ENCODE measurements around the gene TINCR. TPM values are rescaled to one million over a fixed set of nuclear protein-coding genes. Genes with fewer than 3 reads are reported as not detected.

Gene TINCR
- total RNA-seq, 1 donor from 2014 or later: 1.0 TPM

DNA sequence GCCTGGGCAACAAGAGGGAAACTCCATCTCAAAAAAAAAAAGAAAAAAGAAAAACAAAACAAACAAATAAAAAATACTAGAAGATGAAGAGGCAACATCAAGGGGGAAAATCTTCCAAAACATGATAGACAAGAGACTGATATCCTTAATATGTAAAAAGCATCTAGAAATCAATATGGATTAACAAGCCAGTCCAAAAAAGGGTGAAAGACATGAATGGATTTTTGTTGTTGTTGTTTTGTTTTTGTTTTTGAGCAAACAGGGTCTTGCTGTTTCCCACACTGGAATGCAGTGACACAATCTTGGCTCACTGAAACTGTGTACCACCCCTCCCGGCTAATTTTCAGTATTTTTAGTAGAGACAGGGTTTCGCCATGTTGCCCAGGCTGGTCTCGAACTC, 4.0 kb upstream of the TINCR start:
- DNase-seq (ENCODE audit: low spot score, unreplicated experiment): no peak
- Mint-ChIP-seq H3K27me3 (peaks cover 11% of the 10 kb centered on the region), H3K4me1 (ENCODE audit: low read depth) (peaks cover 9% of the 10 kb centered on the region), H3K36me3 (ENCODE audit: insufficient read depth) (no peaks in the 10 kb centered on the region), H3K4me3 (ENCODE audit: low read depth) (no peak overlapping the region), H3K9me3 (ENCODE audit: low read depth) (no peaks in the 10 kb centered on the region), H3K27ac (no peak overlapping the region)
- TF ChIP-seq, protein P1, sequence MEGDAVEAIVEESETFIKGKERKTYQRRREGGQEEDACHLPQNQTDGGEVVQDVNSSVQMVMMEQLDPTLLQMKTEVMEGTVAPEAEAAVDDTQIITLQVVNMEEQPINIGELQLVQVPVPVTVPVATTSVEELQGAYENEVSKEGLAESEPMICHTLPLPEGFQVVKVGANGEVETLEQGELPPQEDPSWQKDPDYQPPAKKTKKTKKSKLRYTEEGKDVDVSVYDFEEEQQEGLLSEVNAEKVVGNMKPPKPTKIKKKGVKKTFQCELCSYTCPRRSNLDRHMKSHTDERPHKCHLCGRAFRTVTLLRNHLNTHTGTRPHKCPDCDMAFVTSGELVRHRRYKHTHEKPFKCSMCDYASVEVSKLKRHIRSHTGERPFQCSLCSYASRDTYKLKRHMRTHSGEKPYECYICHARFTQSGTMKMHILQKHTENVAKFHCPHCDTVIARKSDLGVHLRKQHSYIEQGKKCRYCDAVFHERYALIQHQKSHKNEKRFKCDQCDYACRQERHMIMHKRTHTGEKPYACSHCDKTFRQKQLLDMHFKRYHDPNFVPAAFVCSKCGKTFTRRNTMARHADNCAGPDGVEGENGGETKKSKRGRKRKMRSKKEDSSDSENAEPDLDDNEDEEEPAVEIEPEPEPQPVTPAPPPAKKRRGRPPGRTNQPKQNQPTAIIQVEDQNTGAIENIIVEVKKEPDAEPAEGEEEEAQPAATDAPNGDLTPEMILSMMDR (IDR thresholded peaks at IDR 0.05; ENCODE audit: unreplicated experiment): no peak

DNA sequence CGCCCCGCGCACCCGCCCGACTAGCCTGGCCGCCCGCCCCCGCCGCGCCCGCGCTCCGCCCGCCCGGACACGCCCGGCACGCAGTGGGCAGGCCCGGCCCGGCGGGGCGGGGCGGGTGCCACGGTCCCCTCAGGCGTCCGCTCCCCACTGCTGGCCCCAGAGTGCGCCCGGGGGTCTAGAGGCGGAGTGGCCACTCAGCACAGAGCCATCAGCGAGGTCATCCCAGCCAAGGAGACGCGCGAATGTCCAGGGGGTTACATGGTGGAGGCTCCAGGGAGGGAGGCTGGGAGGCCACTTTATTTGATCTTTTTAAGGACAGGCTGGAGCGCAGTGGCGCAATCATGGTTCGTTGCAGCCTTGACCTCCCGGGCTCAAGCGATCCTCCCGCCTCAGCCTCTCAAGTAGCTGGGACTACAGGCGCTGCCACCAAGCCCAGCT, 236 bp upstream of the TINCR start:
- DNase-seq (ENCODE audit: low spot score, unreplicated experiment): no peak
- Mint-ChIP-seq H3K9me3 (ENCODE audit: low read depth) (no peaks in the 10 kb centered on the region), H3K27me3 (peaks cover 16% of the 10 kb centered on the region), H3K4me1 (ENCODE audit: low read depth) (peaks cover 8% of the 10 kb centered on the region), H3K36me3 (ENCODE audit: insufficient read depth) (no peaks in the 10 kb centered on the region), H3K4me3 (ENCODE audit: low read depth) (no peak overlapping the region), H3K27ac (no peak overlapping the region)
- TF ChIP-seq, protein P1 (IDR thresholded peaks at IDR 0.05; ENCODE audit: unreplicated experiment): no peak

DNA sequence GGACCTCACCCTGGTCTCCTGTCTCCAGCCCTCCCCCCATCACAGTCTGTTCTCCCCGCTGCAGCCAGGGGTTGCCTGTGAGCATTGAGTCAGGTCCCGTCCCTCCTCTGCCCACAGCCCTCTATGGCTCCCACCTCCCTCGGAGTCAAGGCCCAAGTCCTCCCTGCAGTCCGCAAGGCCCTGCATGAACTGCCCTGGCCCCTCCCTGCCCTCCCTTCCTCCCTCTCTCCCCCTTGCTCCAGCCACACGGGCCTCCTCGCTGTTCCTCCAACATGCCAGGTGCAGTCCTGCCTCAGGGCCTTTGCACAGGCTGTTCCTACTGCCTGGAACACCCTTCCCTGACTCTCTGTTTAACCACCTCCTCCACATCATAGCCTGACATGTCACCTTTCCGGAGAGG, 2.8 kb downstream of the TINCR start:
- Mint-ChIP-seq H3K36me3 (ENCODE audit: insufficient read depth) (peaks cover 1% of the 10 kb centered on the region), H3K9me3 (ENCODE audit: low read depth) (no peaks in the 10 kb centered on the region), H3K27ac (no peak overlapping the region), H3K4me1 (ENCODE audit: low read depth) (no peaks in the 10 kb centered on the region), H3K27me3 (peaks cover 28% of the 10 kb centered on the region), H3K4me3 (ENCODE audit: low read depth) (no peak overlapping the region)
- DNase-seq (ENCODE audit: low spot score, unreplicated experiment): no peak
- TF ChIP-seq, protein P1 (IDR thresholded peaks at IDR 0.05; ENCODE audit: unreplicated experiment): no peak

DNA sequence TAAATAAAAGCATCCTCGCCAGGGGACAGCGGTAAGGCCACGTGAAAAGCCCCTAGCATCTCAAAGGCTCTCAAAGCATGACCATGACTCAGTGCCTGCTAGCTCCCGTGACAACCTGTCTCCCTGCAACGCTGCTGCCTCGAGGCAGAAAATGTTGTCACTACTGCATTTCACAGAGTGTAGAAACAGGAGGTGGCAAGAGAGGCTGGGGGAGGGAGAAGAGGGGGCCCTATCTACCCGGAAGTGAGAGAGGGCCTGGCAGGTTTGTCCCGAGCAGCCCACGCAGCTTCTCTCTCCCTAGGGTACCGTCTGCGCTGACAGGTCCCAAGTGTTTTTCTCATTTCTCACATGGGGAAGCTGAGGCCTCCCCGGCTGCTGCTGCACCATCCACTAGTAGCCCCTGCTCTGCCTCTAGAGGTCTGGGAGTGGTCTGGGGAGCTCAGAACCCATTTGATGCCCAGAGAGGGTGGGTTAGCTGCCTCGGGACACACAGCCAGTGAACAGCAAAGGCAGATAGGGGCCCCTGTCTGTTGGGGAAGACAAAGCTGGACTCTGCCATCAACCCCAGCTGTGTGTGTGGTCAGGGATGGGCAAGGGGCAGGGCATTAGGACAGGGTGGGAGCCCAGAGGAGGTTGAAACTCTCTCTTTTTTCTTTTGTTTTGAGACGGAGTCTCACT, 3.7 kb downstream of the TINCR start:
- Mint-ChIP-seq H3K9me3 (ENCODE audit: low read depth) (no peaks in the 10 kb centered on the region), H3K4me3 (ENCODE audit: low read depth) (no peak overlapping the region), H3K27me3 (peaks cover 23% of the 10 kb centered on the region), H3K27ac (no peak overlapping the region), H3K4me1 (ENCODE audit: low read depth) (no peaks in the 10 kb centered on the region), H3K36me3 (ENCODE audit: insufficient read depth) (peaks cover 1% of the 10 kb centered on the region)
- TF ChIP-seq, protein P1 (IDR thresholded peaks at IDR 0.05; ENCODE audit: unreplicated experiment): no peak
- DNase-seq (ENCODE audit: low spot score, unreplicated experiment): no peak

DNA sequence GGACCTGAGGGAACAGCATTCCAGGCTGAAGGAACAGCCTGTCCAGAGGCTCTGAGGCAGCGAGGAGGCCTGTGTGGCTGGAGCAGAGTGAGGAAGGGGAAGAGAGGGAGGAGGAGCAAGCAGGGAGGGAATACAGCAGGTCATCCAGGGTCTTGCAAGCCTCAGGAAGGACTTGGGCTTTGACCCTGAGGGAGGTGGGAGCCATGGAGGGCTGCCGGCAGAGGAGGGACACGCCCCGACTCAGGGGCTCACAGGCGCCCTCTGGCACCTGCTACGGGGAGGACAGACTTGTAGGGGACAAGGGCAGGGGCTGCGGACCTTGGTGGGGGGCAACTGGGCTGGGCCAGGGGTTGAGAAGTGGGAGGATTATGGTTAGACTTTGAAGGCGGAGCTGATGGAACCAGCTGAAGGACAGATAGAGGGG, 4.7 kb downstream of the TINCR start:
- Mint-ChIP-seq H3K36me3 (ENCODE audit: insufficient read depth) (peaks cover 1% of the 10 kb centered on the region), H3K27ac (no peak overlapping the region), H3K4me3 (ENCODE audit: low read depth) (no peak overlapping the region), H3K9me3 (ENCODE audit: low read depth) (no peaks in the 10 kb centered on the region), H3K4me1 (ENCODE audit: low read depth) (no peaks in the 10 kb centered on the region), H3K27me3 (peaks cover 23% of the 10 kb centered on the region)
- DNase-seq (ENCODE audit: low spot score, unreplicated experiment): no peak
- TF ChIP-seq, protein P1 (IDR thresholded peaks at IDR 0.05; ENCODE audit: unreplicated experiment): peak; percentile 34

All from progenitor cell of endocrine pancreas (in vitro differentiated cells).